Measurements from ENCODE around the gene KIAA0930. TPM values are rescaled to one million over a fixed set of nuclear protein-coding genes. Genes with fewer than 3 reads are reported as not detected.

The KIAA0930 gene
- total and polyA plus RNA-seq, 2 donors (not counting 1 experiment from before 2014, with no cell fraction given), result 27.0 to 46.8 TPM

DNA sequence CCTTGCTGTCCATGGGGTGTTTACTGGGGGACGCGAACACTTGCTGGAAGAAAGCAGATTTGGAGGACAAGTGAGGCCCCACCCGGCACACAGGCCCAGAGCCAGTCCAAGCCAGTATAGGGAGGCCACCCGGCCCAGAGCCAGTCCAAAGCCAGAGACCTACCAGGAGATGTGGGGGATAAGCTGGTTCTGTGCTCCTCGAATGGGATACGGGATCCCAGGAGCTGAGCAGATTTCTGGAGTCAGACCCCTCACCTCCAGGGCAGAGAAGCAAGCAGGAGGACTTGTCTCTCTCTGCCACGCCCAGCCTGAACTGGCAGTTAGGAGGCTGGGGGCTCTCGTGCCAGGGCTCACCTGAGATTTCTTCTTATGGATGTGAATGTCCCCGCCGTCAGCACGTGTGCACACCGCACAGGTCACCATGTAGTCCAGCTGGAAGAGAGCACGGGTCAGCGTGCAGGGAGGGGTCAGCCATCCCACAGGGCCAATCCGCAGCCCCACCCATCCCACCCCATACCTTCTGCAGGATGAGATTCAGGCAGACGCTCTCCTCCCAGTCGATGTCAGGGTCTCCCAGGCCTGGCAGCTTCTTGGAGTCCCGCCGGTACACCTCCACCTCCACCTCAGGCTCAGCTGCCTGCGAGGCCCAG, 35.3 kb downstream of the KIAA0930 start:
- Mint-ChIP-seq H3K4me1 (no peaks in the 10 kb centered on the region), H3K27me3 (no peaks in the 10 kb centered on the region), H3K4me3 (no peak overlapping the region), H3K9me3 (ENCODE audit: insufficient read depth) (no peaks in the 10 kb centered on the region), H3K27ac (no peak overlapping the region)
- no peak overlapping the region for H3K27ac ChIP-seq (ENCODE audit: low read length in 2 of 2)
- no peaks in the 10 kb centered on the region for H3K4me1 ChIP-seq (ENCODE audit: control insufficient read depth in 2 of 2, insufficient read depth in 2 of 2, low read length in 2 of 2)
- WGBS (ENCODE audit: insufficient coverage), result 96% methylated on average over 19 of the region's 20 CpGs
- no peak overlapping the region for H2AFZ ChIP-seq (ENCODE audit: insufficient read depth, low read depth, low read length, poor library complexity, severe bottlenecking)
- H3K9me3 ChIP-seq (ENCODE audit: control extremely low read depth in 1 of 3, control insufficient read depth in 2 of 3, insufficient read depth in 1 of 3, low read length in 2 of 3), result no peaks in the 10 kb centered on the region
- intact Hi-C loops (cut with micrococcal nuclease), result no loop called here
- H3K9ac ChIP-seq (ENCODE audit: low read length), result no peak overlapping the region
- ChIA-PET POLR2A (interaction anchor here (0.6 kb wide), 1 partner anchor 44 kb away, joined by 4 read pairs; no protein-coding TSS in a partner anchor), CTCF (interaction anchor here (1.2 kb wide), 1 partner anchor 58 kb away, joined by 3 read pairs; no protein-coding TSS in a partner anchor)
- H3K27me3 ChIP-seq (replicated peaks in 1 of 4; ENCODE audit: control extremely low read depth in 1 of 4, control insufficient read depth in 3 of 4, insufficient read depth in 4 of 4, low read length in 3 of 4), result no peaks in the 10 kb centered on the region
- H3K79me2 ChIP-seq (ENCODE audit: control insufficient read depth, insufficient read depth, low read length), result peaks cover 8% of the 10 kb centered on the region
- TF ChIP-seq, protein P1, sequence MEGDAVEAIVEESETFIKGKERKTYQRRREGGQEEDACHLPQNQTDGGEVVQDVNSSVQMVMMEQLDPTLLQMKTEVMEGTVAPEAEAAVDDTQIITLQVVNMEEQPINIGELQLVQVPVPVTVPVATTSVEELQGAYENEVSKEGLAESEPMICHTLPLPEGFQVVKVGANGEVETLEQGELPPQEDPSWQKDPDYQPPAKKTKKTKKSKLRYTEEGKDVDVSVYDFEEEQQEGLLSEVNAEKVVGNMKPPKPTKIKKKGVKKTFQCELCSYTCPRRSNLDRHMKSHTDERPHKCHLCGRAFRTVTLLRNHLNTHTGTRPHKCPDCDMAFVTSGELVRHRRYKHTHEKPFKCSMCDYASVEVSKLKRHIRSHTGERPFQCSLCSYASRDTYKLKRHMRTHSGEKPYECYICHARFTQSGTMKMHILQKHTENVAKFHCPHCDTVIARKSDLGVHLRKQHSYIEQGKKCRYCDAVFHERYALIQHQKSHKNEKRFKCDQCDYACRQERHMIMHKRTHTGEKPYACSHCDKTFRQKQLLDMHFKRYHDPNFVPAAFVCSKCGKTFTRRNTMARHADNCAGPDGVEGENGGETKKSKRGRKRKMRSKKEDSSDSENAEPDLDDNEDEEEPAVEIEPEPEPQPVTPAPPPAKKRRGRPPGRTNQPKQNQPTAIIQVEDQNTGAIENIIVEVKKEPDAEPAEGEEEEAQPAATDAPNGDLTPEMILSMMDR (IDR thresholded peaks at IDR 0.05), result no peak
- no peak for TF ChIP-seq EZH2 (IDR thresholded peaks at IDR 0.05; ENCODE audit: borderline replicate concordance, insufficient read depth, low read depth, low read length, poor library complexity, severe bottlenecking)
- peaks cover 12% of the 10 kb centered on the region for H4K20me1 ChIP-seq (ENCODE audit: control insufficient read depth, insufficient read depth, low read length, poor library complexity, severe bottlenecking)
- H3K4me3 ChIP-seq (ENCODE audit: control extremely low read depth in 1 of 5, extremely low read depth in 1 of 5, insufficient read depth in 1 of 5, low read depth in 2 of 5, low read length in 4 of 5), result no peak overlapping the region
- no peak overlapping the region for H3K4me2 ChIP-seq (replicated peaks; ENCODE audit: low read depth, low read length, poor library complexity, severe bottlenecking)
- H3K36me3 ChIP-seq (replicated peaks in 1 of 2; ENCODE audit: control extremely low read depth in 1 of 2, control insufficient read depth in 1 of 2, extremely low read depth in 1 of 2, insufficient read depth in 2 of 2, low read length in 1 of 2), result peaks cover 0 to 55% of the 10 kb centered on the region in 2 experiments
- ATAC-seq (ENCODE audit: low read depth), result no peak
- no peak for DNase-seq

DNA sequence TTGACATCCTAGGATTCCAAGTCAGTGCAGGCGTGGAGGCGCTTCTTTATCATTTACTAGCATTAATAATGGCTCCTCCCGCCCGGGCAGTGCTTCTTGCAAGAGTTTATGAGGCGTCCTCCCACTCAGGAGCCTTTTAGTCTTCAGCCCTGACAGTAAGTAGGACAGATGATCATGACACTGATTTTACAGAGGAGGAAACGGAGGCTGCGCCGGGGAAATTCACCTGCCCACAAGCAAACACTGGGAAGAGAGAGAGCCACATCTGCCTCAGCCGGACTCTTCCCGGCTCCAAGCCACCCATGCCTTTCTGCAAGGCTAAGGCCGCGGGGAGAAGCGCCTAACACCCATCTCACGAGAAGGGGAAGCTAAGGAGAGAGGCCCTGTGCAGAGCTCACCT, 35.9 kb downstream of the KIAA0930 start:
- no peak overlapping the region for H3K4me2 ChIP-seq (replicated peaks; ENCODE audit: low read depth, low read length, poor library complexity, severe bottlenecking)
- Mint-ChIP-seq H3K4me3 (no peak overlapping the region), H3K27me3 (no peaks in the 10 kb centered on the region), H3K9me3 (ENCODE audit: insufficient read depth) (no peaks in the 10 kb centered on the region), H3K4me1 (no peaks in the 10 kb centered on the region), H3K27ac (no peak overlapping the region)
- no peak overlapping the region for H2AFZ ChIP-seq (ENCODE audit: insufficient read depth, low read depth, low read length, poor library complexity, severe bottlenecking)
- no peak overlapping the region for H3K9ac ChIP-seq (ENCODE audit: low read length)
- TF ChIP-seq EZH2 (IDR thresholded peaks at IDR 0.05; ENCODE audit: borderline replicate concordance, insufficient read depth, low read depth, low read length, poor library complexity, severe bottlenecking), result no peak
- TF ChIP-seq, protein P1 (IDR thresholded peaks at IDR 0.05), result no peak
- H3K4me3 ChIP-seq (ENCODE audit: control extremely low read depth in 1 of 5, extremely low read depth in 1 of 5, insufficient read depth in 1 of 5, low read depth in 2 of 5, low read length in 4 of 5), result no peak overlapping the region
- WGBS (ENCODE audit: insufficient coverage), result 94% methylated on average over 10 of the region's 14 CpGs
- H4K20me1 ChIP-seq (ENCODE audit: control insufficient read depth, insufficient read depth, low read length, poor library complexity, severe bottlenecking), result peaks cover 12% of the 10 kb centered on the region
- POLR2A ChIA-PET, result no interaction called here
- peaks cover 0 to 57% of the 10 kb centered on the region in 2 experiments for H3K36me3 ChIP-seq (replicated peaks in 1 of 2; ENCODE audit: control extremely low read depth in 1 of 2, control insufficient read depth in 1 of 2, extremely low read depth in 1 of 2, insufficient read depth in 2 of 2, low read length in 1 of 2)
- H3K9me3 ChIP-seq (ENCODE audit: control extremely low read depth in 1 of 3, control insufficient read depth in 2 of 3, insufficient read depth in 1 of 3, low read length in 2 of 3), result no peaks in the 10 kb centered on the region
- DNase-seq (no peak), ATAC-seq (ENCODE audit: low read depth) (no peak)
- peaks cover 5% of the 10 kb centered on the region for H3K79me2 ChIP-seq (ENCODE audit: control insufficient read depth, insufficient read depth, low read length)
- no peak overlapping the region for H3K27ac ChIP-seq (ENCODE audit: low read length in 2 of 2)
- intact Hi-C loops (cut with micrococcal nuclease), result no loop called here
- no peaks in the 10 kb centered on the region for H3K4me1 ChIP-seq (ENCODE audit: control insufficient read depth in 2 of 2, insufficient read depth in 2 of 2, low read length in 2 of 2)
- no peaks in the 10 kb centered on the region for H3K27me3 ChIP-seq (replicated peaks in 1 of 4; ENCODE audit: control extremely low read depth in 1 of 4, control insufficient read depth in 3 of 4, insufficient read depth in 4 of 4, low read length in 3 of 4)
- CTCF ChIA-PET, result no interaction called here

Data from B cell (primary cell).